ENCODE measurements around the gene RAP1GAP2.

The RAP1GAP2 gene

GRCh38 chr17:2904135-2904534 lies 107.9 kb downstream of the RAP1GAP2 start:
- no peak for TF ChIP-seq BACH2 (CRISPR knock-in tag; IDR thresholded peaks at IDR 0.05; ENCODE audit: borderline replicate concordance)
- TF ChIP-seq TOX (CRISPR knock-in tag; IDR thresholded peaks at IDR 0.05; ENCODE audit: borderline replicate concordance) = no peak
- peak; percentile 63; the same call in 1 of the 2 replicates for TF ChIP-seq TCF4 (CRISPR knock-in tag; IDR thresholded peaks at IDR 0.05; ENCODE audit: borderline replicate concordance)
- TF ChIP-seq RARB (CRISPR knock-in tag; IDR thresholded peaks at IDR 0.05) = no peak
- ATAC-seq = peak; percentile 60

GRCh38 chr17:2905269-2905668 lies 109.0 kb downstream of the RAP1GAP2 start:
- TF ChIP-seq TOX (CRISPR knock-in tag; IDR thresholded peaks at IDR 0.05; ENCODE audit: borderline replicate concordance) (no peak), ZNF565 (CRISPR knock-in tag; conservative IDR thresholded peaks at IDR 0.05; ENCODE audit: low read depth) (no peak), CSDC2 (CRISPR knock-in tag; IDR thresholded peaks at IDR 0.05) (no peak), RARB (CRISPR knock-in tag; IDR thresholded peaks at IDR 0.05) (no peak), ZFP30 (CRISPR knock-in tag; IDR thresholded peaks at IDR 0.05) (no peak), CREB5 (CRISPR knock-in tag; IDR thresholded peaks at IDR 0.05; ENCODE audit: low read depth) (no peak), SNAI2 (CRISPR knock-in tag; IDR thresholded peaks at IDR 0.05) (no peak), ESRRG (CRISPR knock-in tag; IDR thresholded peaks at IDR 0.05) (no peak), ARNTL (CRISPR knock-in tag; IDR thresholded peaks at IDR 0.05; ENCODE audit: borderline replicate concordance, low read depth) (no peak), ZFP3 (CRISPR knock-in tag; IDR thresholded peaks at IDR 0.05) (no peak)
- no peak for ATAC-seq

- no peak for TF ChIP-seq ISL1 (CRISPR knock-in tag; IDR thresholded peaks at IDR 0.05)
- 0 out of 2 replicates have a peak, but pooled peaks have one; percentile 7 for TF ChIP-seq ZNF70 (CRISPR knock-in tag; IDR thresholded peaks at IDR 0.05)
- TF ChIP-seq TSHZ2 (CRISPR knock-in tag; IDR thresholded peaks at IDR 0.05) = peak; percentile 62; the same call in 1 of the 2 replicates
- TF ChIP-seq TCF4 (CRISPR knock-in tag; IDR thresholded peaks at IDR 0.05; ENCODE audit: borderline replicate concordance) = peak; percentile 90
- no peak for TF ChIP-seq RARB (CRISPR knock-in tag; IDR thresholded peaks at IDR 0.05)
- peak; percentile 76 for TF ChIP-seq ZNF8 (CRISPR knock-in tag; IDR thresholded peaks at IDR 0.05)
- no peak; the same call in 2 of the 3 replicates for ATAC-seq
Measured at GRCh38 chr17:2905696-2906501, 109.7 kb downstream of the RAP1GAP2 start.

- no peak for TF ChIP-seq CSDC2 (CRISPR knock-in tag; IDR thresholded peaks at IDR 0.05)
- TF ChIP-seq ZNF565 (CRISPR knock-in tag; conservative IDR thresholded peaks at IDR 0.05; ENCODE audit: low read depth) = no peak
- TF ChIP-seq ZNF70 (CRISPR knock-in tag; IDR thresholded peaks at IDR 0.05) = no peak
- no peak for TF ChIP-seq GLIS3 (CRISPR knock-in tag; IDR thresholded peaks at IDR 0.05)
- no peak for TF ChIP-seq BACH2 (CRISPR knock-in tag; IDR thresholded peaks at IDR 0.05; ENCODE audit: borderline replicate concordance)
- TF ChIP-seq ZFP30 (CRISPR knock-in tag; IDR thresholded peaks at IDR 0.05) = no peak
- no peak for TF ChIP-seq OSR1 (CRISPR knock-in tag; IDR thresholded peaks at IDR 0.05)
- TF ChIP-seq ZC3H10 (CRISPR knock-in tag; IDR thresholded peaks at IDR 0.05) = no peak
- no peak for TF ChIP-seq ZFP3 (CRISPR knock-in tag; IDR thresholded peaks at IDR 0.05)
- no peak for TF ChIP-seq TCF4 (CRISPR knock-in tag; IDR thresholded peaks at IDR 0.05; ENCODE audit: borderline replicate concordance)
- no peak for TF ChIP-seq RARB (CRISPR knock-in tag; IDR thresholded peaks at IDR 0.05)
- no peak for TF ChIP-seq TSHZ2 (CRISPR knock-in tag; IDR thresholded peaks at IDR 0.05)
- no peak for TF ChIP-seq POU6F1 (CRISPR knock-in tag; IDR thresholded peaks at IDR 0.05; ENCODE audit: borderline replicate concordance, low read depth)
- no peak for TF ChIP-seq SNAI2 (CRISPR knock-in tag; IDR thresholded peaks at IDR 0.05)
- no peak for TF ChIP-seq PATZ1 (CRISPR knock-in tag; IDR thresholded peaks at IDR 0.05; ENCODE audit: borderline replicate concordance)
- no peak for TF ChIP-seq TOX (CRISPR knock-in tag; IDR thresholded peaks at IDR 0.05; ENCODE audit: borderline replicate concordance)
Measured at GRCh38 chr17:2906901-2907300, 110.7 kb downstream of the RAP1GAP2 start.

More at GRCh38 chr17:2906901-2907300, 110.7 kb downstream of the RAP1GAP2 start:
- no peak for ATAC-seq
